Superior temporal gyrus (tissue), 1 donor: ENCODE measurements around the gene KMT2C.
A peak's percentile ranks its signal among the peaks of the same experiment; 100 is the strongest.

Experiments
- DNase-seq: peaks from one replicate; pipeline ENCODE4 v3.0.0-alpha.2; 2016; ENCODE audit errors: extremely low spot score

The KMT2C gene

GRCh38 chr7:152142976-152143595, 292.7 kb downstream of the KMT2C start:
- no peak for DNase-seq

GRCh38 chr7:152140560-152140959, 295.2 kb downstream of the KMT2C start:
- no peak for DNase-seq

GRCh38 chr7:152140067-152140466, 295.7 kb downstream of the KMT2C start:
- DNase-seq, result no peak

GRCh38 chr7:152137476-152138025, 298.3 kb downstream of the KMT2C start:
- DNase-seq, result no peak

- DNase-seq, result peak; percentile 48
Measured at GRCh38 chr7:152136686-152137085, 299.1 kb downstream of the KMT2C start.

- no peak for DNase-seq
Measured at GRCh38 chr7:152133804-152134203, 302.0 kb downstream of the KMT2C start.

- DNase-seq, result no peak
Measured at GRCh38 chr7:152132812-152133211, 303.0 kb downstream of the KMT2C start.

- no peak for DNase-seq
Measured at GRCh38 chr7:152131981-152132494, 303.8 kb downstream of the KMT2C start.

- no peak for DNase-seq
Measured at GRCh38 chr7:152130658-152131590, 304.9 kb downstream of the KMT2C start.

GRCh38 chr7:152129682-152130081, 306.1 kb downstream of the KMT2C start:
- no peak for DNase-seq

- no peak for DNase-seq
Measured at GRCh38 chr7:152128741-152129461, 306.9 kb downstream of the KMT2C start.

- no peak for DNase-seq
Measured at GRCh38 chr7:152128252-152128651, 307.6 kb downstream of the KMT2C start.

GRCh38 chr7:152127229-152127628, 308.6 kb downstream of the KMT2C start:
- no peak for DNase-seq

GRCh38 chr7:152126741-152127140, 309.1 kb downstream of the KMT2C start:
- no peak for DNase-seq

GRCh38 chr7:152122540-152122939, 313.3 kb downstream of the KMT2C start:
- DNase-seq, result no peak

- DNase-seq, result no peak
Measured at GRCh38 chr7:152121432-152121831, 314.4 kb downstream of the KMT2C start.

- DNase-seq, result no peak
Measured at GRCh38 chr7:152120776-152121175, 315.0 kb downstream of the KMT2C start.

GRCh38 chr7:152120210-152120609, 315.6 kb downstream of the KMT2C start:
- no peak for DNase-seq

- no peak for DNase-seq
Measured at GRCh38 chr7:152117356-152117755, 318.4 kb downstream of the KMT2C start.

- DNase-seq, result no peak
Measured at GRCh38 chr7:152115021-152115718, 320.6 kb downstream of the KMT2C start.

- no peak for DNase-seq
Measured at GRCh38 chr7:152112829-152113228, 323.0 kb downstream of the KMT2C start.
